Stimulated activated CD8-positive, alpha-beta memory T cell treated with anti-CD3 and anti-CD28 coated beads, Interleukin-12 subunit alpha, Interleukin-12 subunit beta, amount 100 ng/mL, for 24 hours (primary cell): Measurements from ENCODE around the gene RGS1.

Experiments
- DNase-seq: peaks from one replicate; pipeline ENCODE4 v3.0.0-alpha.2; 2020; ENCODE audit errors: extremely low read depth

RGS1 gene

GRCh38 chr1:192553741-192554140 is 21.8 kb upstream of the RGS1 start:
- DNase-seq: no peak

DNA sequence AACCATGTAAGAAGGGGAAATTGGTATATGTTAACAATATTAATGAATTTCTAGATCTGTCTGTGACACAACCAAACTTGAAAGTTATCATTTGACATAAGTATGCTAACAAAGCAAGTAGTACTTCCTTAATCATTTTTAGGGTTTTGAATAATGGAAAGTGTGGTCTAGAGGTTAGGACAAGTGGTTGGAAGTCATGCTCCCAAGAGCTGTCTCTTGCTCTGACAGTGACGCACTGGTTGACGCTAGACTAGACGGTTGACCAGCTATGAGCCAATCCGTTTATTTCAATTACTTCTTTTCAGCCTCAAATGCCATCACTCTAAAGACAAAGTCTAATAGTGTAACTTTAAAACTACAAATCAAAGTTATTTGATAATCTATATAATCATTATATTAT is 20.7 kb upstream of the RGS1 start:
- DNase-seq: no peak

DNA sequence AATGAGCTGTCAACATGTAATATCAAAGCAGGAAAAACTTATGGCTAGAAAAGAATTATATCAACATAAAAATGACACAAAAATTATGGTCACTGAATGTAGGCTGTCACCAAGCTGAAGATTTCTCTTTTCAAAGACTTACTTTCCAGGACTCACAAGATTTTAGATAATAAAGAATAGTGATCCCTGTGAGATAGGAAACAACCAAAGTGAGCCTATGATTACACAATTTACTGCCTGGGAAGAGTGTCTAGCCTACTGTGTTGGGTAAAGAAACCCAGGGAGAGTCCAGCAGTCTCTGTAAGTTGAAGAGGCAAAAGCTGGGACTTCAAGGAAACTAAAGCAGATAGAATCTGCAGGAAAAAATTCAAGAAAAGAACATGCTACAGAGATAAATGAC is 20.2 kb upstream of the RGS1 start:
- no peak for DNase-seq

- DNase-seq: no peak
Observed at GRCh38 chr1:192557841-192558595, 17.6 kb upstream of the RGS1 start.

DNA sequence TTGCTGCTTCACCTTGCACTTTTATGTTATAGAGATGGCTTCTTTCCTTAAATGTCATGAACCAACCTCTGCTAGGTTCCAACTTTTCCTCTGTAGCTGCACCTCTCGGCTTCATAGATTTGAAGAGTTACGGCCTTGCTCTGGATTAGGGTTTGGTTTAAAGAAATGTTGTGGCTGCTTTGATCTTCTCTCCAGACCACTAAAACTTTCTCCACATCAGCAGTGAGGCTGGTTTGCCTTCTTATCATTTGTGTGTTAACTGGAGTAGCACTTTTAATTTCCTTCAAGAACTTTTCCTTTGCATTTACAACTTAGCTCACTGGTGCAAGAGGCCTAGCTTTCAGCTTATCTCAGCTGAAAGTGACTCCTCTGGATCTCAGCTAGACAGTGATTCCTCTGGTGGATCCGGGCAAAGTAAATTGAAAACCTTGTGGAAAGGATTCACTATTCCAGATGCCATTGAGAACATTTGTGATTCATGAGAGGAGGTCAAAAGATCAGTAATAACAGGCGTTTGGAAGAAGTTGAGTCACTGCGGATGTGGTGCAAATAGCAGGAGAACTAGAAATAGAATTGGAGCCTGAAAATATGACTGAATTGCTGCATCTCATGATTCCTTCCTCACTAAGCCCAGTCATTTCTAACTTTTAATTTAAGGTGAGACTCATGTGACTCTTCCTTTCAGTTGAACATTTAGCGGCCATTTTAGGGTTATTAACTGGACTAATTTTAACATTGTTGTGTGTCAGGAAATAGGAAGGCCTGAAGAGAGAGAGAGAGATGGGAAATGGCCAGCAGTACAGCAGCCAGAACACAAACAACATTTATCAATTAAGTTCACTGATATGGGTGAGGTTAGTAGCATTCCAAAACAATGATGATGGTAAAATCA is 16.2 kb upstream of the RGS1 start:
- no peak for DNase-seq

DNA sequence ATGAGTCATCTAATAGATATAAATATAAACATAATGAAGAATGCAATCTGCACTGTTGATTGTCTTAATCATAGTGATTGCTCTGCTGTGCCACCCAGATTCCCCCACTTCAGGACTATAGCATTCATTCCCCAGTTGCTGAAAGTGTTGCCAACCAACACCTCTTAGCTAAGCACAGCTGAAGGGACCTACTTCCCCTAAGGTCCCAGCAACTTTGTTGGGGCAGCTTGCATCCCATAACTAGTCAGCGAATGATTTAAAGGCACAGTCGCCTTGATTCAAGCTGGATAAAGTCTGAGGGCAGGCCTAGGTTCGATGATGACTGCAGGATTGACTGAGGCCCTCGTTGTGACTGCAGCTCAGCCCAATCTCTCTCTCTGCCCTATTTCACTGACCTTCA is 14.3 kb upstream of the RGS1 start:
- no peak for DNase-seq

GRCh38 chr1:192563129-192563528 is 12.4 kb upstream of the RGS1 start:
- no peak for DNase-seq

GRCh38 chr1:192564099-192564498 is 11.5 kb upstream of the RGS1 start:
- DNase-seq: no peak

GRCh38 chr1:192565946-192566345 is 9.6 kb upstream of the RGS1 start:
- no peak for DNase-seq

DNA sequence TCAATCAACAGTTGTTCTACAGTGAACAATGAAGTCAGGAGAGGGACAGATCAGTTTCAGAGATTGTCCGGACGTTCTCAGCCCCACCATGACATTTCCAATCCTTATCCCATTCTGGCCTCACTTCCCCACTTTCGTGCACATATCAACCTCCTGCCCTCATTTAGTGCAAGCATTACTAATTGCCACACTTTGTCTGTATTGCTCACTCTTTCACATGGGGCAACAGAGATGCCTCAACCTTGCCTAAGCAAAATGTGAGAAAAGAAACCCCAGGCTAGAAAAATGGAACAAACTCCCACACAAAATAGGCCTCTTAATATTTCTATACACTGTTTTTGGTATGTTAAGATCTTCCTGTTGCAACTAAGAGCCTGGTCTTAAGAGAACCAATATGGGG is 8.9 kb upstream of the RGS1 start:
- DNase-seq: no peak

DNA sequence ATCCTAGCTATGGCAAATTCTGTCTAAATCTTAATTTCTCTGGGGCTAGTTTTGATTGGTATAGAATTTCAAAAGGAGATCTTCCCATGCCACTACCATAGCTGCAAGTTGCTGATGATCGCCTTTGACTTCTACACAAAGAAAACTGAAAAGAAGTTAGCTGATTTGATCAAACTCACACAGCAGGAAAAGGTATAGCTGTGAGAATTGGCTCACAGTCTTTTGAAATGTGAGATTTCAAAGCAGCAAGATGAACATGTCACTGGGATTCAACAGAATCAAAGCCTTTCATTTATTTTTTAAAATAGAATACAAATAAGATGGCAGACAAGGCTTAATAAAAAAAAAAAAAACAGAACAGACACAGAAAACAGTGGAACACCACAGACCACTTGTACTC is 7.5 kb upstream of the RGS1 start:
- no peak for DNase-seq

DNA sequence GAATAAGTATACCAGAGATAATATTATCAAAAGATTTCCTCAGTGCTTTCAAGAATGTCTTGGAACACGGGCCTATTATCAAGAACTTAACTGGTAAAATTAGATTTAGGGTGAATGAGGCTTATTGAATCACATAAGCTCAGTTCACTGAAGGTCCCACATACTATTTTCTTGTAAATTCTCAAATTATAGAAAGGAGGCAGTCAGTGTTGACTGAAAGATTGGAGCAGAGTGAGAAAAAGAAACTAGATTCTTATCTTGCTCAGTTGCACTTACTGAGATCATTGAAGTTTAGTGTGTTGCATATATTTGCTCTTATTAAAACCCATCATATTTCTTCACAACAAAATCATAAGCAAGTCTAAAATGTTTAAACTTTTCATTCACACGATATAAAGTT is 3.9 kb upstream of the RGS1 start:
- DNase-seq: no peak

DNA sequence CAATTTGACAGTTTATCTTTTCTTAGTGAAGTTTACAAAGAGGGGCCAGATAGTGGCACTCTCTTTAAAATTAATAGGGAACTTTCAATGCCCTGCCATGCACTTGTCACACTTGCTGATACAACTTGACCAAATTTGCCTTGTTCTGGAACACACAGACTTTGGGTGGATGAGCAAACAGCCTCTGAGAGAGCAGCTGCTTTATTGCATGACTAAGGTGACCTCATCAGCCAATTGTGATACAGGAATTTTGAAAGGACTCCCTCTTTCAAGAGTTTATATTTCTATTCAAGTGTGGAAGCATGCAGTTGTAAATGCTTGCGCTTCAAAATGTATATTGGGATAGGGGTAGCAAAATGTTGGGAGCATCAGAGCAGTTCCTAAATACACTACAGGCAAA is 2.1 kb upstream of the RGS1 start:
- no peak for DNase-seq

GRCh38 chr1:192574073-192574472 is 1.5 kb upstream of the RGS1 start:
- DNase-seq: no peak

GRCh38 chr1:192576190-192577144 is 894 bp downstream of the RGS1 start:
- no peak for DNase-seq

DNA sequence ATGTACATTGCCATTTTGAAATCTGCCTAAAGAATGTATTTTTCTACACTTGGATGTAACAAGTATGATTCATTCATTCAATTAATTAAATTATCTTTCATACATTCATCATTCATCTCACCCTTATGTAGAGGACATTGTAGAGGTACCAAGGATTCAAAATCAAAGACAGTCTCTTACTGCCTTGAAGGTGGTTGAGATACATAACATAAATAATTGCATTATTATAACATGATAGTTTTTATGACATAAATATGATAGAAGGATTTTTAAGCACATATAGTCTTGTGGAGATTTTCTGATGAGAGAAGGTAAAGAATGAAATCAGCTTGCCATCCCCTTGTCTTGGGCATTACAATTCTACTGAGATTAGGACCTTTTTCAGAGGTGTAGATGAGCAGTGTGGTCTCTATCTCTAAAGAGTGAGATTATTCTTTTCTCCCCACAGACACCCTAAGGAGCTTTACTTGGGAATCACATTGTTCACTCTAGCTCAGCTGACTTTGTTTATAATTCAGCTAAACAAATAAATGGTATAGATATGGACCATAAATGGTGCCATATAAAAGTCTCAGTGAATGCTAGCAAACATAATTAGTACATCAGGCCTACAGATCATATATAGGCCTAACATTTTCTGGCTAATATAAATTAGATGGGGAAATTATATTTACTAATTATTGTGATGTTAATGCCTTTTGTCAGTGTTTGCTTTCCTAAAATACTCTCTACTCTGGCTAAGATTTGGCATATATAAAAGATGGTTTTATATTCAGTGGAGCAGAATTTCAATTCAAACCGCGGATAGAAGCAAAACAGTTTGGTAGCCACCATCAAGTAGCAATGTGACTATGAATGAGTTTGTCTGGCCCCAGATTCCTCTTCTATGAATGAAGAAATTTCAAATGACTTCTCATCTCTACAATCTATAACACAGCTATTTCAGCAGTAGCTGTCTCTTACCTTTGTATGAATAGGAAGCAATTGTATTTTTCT is 1.9 kb downstream of the RGS1 start:
- no peak for DNase-seq

DNA sequence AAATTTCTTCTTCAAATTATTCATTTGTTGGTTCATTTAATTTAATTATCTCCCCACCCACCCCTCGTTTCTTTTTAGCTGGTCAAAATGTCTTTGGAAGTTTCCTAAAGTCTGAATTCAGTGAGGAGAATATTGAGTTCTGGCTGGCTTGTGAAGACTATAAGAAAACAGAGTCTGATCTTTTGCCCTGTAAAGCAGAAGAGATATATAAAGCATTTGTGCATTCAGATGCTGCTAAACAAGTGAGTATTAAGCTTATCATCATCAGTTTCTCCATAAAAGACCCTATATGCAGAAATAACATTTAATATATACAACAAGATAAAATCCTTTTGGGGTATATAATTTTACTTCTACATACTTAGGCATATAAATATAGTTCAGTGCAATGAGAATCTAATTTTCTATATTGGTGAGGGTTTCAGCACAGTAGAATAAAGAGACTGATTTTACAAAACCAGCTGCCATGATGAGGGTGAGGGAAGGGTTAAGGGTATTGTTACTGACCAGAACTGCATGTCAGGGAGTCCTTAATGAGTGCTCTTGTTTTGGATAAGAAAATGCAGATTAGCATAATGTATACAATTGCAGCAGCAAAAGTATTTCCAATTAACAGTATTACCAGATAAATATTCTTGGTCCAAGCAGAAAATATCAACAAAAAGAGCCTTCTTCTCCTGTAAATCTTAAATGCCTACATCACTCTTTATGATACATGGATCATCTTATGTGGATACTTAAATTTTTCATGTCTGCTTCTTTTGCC is 2.8 kb downstream of the RGS1 start:
- DNase-seq: no peak

DNA sequence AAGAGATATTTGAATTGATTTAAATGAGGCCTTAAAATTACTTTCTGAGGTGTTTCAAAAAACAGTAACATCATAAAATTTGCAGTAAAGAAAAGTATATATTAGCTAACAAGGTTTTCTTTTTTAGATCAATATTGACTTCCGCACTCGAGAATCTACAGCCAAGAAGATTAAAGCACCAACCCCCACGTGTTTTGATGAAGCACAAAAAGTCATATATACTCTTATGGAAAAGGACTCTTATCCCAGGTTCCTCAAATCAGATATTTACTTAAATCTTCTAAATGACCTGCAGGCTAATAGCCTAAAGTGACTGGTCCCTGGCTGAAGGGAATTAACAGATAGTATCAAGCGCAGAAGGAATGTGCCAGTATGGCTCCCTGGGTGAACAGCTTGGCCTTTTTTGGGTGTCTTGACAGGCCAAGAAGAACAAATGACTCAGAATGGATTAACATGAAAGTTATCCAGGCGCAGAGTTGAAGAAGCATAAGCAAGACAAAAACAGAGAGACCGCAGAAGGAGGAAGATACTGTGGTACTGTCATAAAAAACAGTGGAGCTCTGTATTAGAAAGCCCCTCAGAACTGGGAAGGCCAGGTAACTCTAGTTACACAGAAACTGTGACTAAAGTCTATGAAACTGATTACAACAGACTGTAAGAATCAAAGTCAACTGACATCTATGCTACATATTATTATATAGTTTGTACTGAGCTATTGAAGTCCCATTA is 3.6 kb downstream of the RGS1 start:
- DNase-seq: no peak

DNA sequence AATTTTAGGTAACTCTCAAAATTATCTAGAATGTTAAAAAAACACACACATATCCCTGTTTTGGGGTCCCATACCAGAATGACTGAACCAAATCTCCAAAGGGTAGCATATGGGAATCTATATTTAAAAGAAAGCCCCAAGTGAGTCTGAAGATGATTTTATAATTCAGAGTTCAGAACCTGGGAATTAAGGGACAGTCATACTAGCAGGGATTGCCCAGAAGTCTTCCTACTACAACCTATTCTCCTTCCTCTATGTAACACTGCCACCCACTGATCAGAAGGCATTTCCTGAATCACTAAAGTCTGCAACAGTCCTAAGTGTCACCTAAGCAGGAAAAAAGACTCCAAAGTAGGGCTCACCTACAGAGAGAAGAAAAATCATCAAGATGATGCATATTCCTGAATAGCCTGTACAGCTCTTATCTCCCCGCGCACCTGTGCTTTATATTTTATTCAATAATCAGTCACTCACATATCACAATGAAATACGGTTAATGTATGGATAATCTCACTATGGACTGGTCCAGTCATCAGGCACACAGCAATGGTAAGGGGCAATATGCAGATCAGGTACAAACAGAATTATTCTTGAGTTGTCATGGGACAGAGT is 4.9 kb downstream of the RGS1 start:
- no peak for DNase-seq
